IPS DF 4.7 (cell line): Measurements from ENCODE around the gene CPA4.

Source experiments
- DNase-seq: peaks from one replicate; pipeline ENCODE4 v3.0.0-alpha.2; 2013; ENCODE audit warnings: low spot score; ENCODE audit errors: extremely low read depth

Gene CPA4

GRCh38 chr7:130363026-130363847 is 70.3 kb downstream of the CPA4 start:
- no peak for DNase-seq

- DNase-seq: no peak
Measured at GRCh38 chr7:130364451-130364850, 71.5 kb downstream of the CPA4 start.

- DNase-seq: no peak
Measured at GRCh38 chr7:130365088-130365487, 72.1 kb downstream of the CPA4 start.

- no peak for DNase-seq
Measured at GRCh38 chr7:130365511-130366441, 72.8 kb downstream of the CPA4 start.

- no peak for DNase-seq
Measured at GRCh38 chr7:130366564-130366963, 73.6 kb downstream of the CPA4 start.

GRCh38 chr7:130367088-130367755 is 74.3 kb downstream of the CPA4 start:
- DNase-seq: no peak

GRCh38 chr7:130367836-130368746 is 75.1 kb downstream of the CPA4 start:
- no peak for DNase-seq

- no peak for DNase-seq
Measured at GRCh38 chr7:130369110-130369711, 76.2 kb downstream of the CPA4 start.

GRCh38 chr7:130369831-130370550 is 77.0 kb downstream of the CPA4 start:
- DNase-seq: no peak

GRCh38 chr7:130371046-130371445 is 78.1 kb downstream of the CPA4 start:
- DNase-seq: no peak

GRCh38 chr7:130372402-130373165 is 79.6 kb downstream of the CPA4 start:
- no peak for DNase-seq
